SK-N-SH (cell line): ENCODE data around the gene CD69. TPM values are rescaled to one million over a fixed set of nuclear protein-coding genes. Genes with fewer than 3 reads are reported as not detected.

Source experiments
- CTCF ChIA-PET: fragments of 300-600, 350-600 bp; formaldehyde crosslinking; extraction: SDS; loops from one replicate; lab custom pipeline; 2021; lab: Yijun Ruan, JAX
- POLR2A ChIA-PET: fragments of 350-600 bp; sonication (Branson Sonifier 250); formaldehyde crosslinking; extraction: SDS; loops from one replicate; lab custom pipeline; 2020; ENCODE audit warnings: antibody characterized with exemption, inconsistent platforms; lab: Yijun Ruan, JAX
- DNase-seq: peaks from one replicate; pipeline ENCODE4 v3.0.0; 2012
- H2AFZ ChIP-seq: fragments of 200-600 bp; sonication (generic); 2 replicates; pipeline ENCODE4 v1.8.1; 2016; ENCODE audit warnings: antibody characterized with exemption, mild to moderate bottlenecking, low read depth
- H3F3A ChIP-seq: fragments of 200-600 bp; sonication (generic); replicated peaks from 2 replicates; pipeline ENCODE3; 2016; ENCODE audit warnings: antibody characterized with exemption, mild to moderate bottlenecking; ENCODE audit not compliant: insufficient read depth
- H3K27ac ChIP-seq, 2 experiments: fragments of 200-500 bp in 1 of 2; fragments of 200-600 bp in 1 of 2; sonication (Bioruptor generic) in 1 of 2; sonication (generic), shearing (Covaris generic) in 1 of 2; 2 replicates each; pipeline versions ENCODE4 v1.5.1 to v1.6.1; 2014 to 2016; ENCODE audit warnings: low read depth in 2 of 2, inconsistent platforms in 1 of 2, low read length in 1 of 2, mild to moderate bottlenecking in 1 of 2, mixed read lengths in 1 of 2
- H3K27me3 ChIP-seq: fragments of 200-600 bp; sonication (generic), shearing (Covaris generic); 2 replicates; pipeline ENCODE4 v1.6.1; 2016; ENCODE audit warnings: mixed run types; ENCODE audit not compliant: insufficient read depth
- H3K36me3 ChIP-seq, 2 experiments: fragments of 200-500 bp in 1 of 2; fragments of 200-600 bp in 1 of 2; sonication (Bioruptor generic) in 1 of 2; sonication (generic) in 1 of 2; replicated peaks in 1 of 2; 2 replicates each; pipeline versions ENCODE3 to v1.5.1; 2014 to 2016; ENCODE audit warnings: low read length in 1 of 2, mild to moderate bottlenecking in 1 of 2; ENCODE audit not compliant: insufficient read depth in 2 of 2, control insufficient read depth in 1 of 2
- H3K4me1 ChIP-seq, 2 experiments: fragments of 200-500 bp in 1 of 2; fragments of 200-600 bp in 1 of 2; sonication (Bioruptor generic) in 1 of 2; sonication (generic), shearing (Covaris generic) in 1 of 2; 2 replicates each; pipeline versions ENCODE4 v1.5.1 to v1.6.1; 2014 to 2016; ENCODE audit warnings: low read depth in 1 of 2, low read length in 1 of 2, mixed run types in 1 of 2; ENCODE audit not compliant: insufficient read depth in 2 of 2, control insufficient read depth in 1 of 2
- H3K4me2 ChIP-seq: fragments of 200-600 bp; sonication (generic), shearing (Covaris generic); 2 replicates; pipeline ENCODE4 v1.6.1; 2017; ENCODE audit warnings: mixed run types
- H3K4me3 ChIP-seq, 2 experiments: fragments of 200-500 bp in 1 of 2; fragments of 200-600 bp in 1 of 2; sonication (Bioruptor generic) in 1 of 2; sonication (generic), shearing (Covaris generic) in 1 of 2; 2 replicates each; pipeline versions ENCODE4 v1.5.1 to v1.8.1; 2014 to 2016; ENCODE audit warnings: low read depth in 2 of 2, inconsistent platforms in 1 of 2, low read length in 1 of 2, mild to moderate bottlenecking in 1 of 2, mixed read lengths in 1 of 2, moderate library complexity in 1 of 2
- H3K79me2 ChIP-seq: fragments of 200-600 bp; sonication (generic); 2 replicates; pipeline ENCODE4 v1.8.1; 2017; ENCODE audit warnings: mild to moderate bottlenecking; ENCODE audit not compliant: insufficient read depth
- H3K9ac ChIP-seq: fragments of 200-600 bp; sonication (generic); 2 replicates; pipeline ENCODE4 v1.6.1; 2017; ENCODE audit warnings: mixed run types
- H3K9me2 ChIP-seq: fragments of 200-600 bp; sonication (generic); 2 replicates; pipeline ENCODE4 v1.6.1; 2017; ENCODE audit warnings: mixed run types
- H3K9me3 ChIP-seq: fragments of 200-600 bp; sonication (generic); 2 replicates; pipeline ENCODE4 v1.6.1; 2017; ENCODE audit warnings: mixed run types, mild to moderate bottlenecking, moderate library complexity
- H4K20me1 ChIP-seq: fragments of 200-600 bp; sonication (generic); 2 replicates; pipeline ENCODE4 v1.6.1; 2017; ENCODE audit warnings: mild to moderate bottlenecking, mixed run types; ENCODE audit not compliant: insufficient read depth
- CHD2 ChIP-seq: fragments of 150-350 bp; IDR thresholded peaks from 2 replicates; pipeline ENCODE4 v1.6.1; 2018; ENCODE audit warnings: low read length; ENCODE audit not compliant: partially characterized antibody
- ELF1 ChIP-seq: IDR thresholded peaks from 2 replicates; pipeline ENCODE4 v1.4.0; 2012
- EZH2phosphoT487 ChIP-seq: fragments of 200-600 bp; sonication (generic); IDR thresholded peaks from 2 replicates; pipeline ENCODE4 v1.6.1; 2017; ENCODE audit warnings: low read depth, mixed run types, mild to moderate bottlenecking, antibody characterized with exemption, moderate library complexity, borderline replicate concordance
- FOSL2 ChIP-seq: IDR thresholded peaks from 2 replicates; pipeline ENCODE4 v1.4.0; 2012; ENCODE audit warnings: low read depth, mild to moderate bottlenecking, moderate library complexity, borderline replicate concordance
- FOXJ3 ChIP-seq: sonication (generic); formaldehyde crosslinking; IDR thresholded peaks from 2 replicates; pipeline ENCODE4 v1.5.1; 2020; ENCODE audit warnings: mild to moderate bottlenecking, missing genetic modification reagents
- GATA2 ChIP-seq: sonication (generic); formaldehyde crosslinking; IDR thresholded peaks from 2 replicates; pipeline ENCODE4 v1.5.0; 2020; ENCODE audit warnings: mild to moderate bottlenecking, missing genetic modification reagents
- MXI1 ChIP-seq: IDR thresholded peaks from 2 replicates; pipeline ENCODE4 v1.6.1; 2012; ENCODE audit warnings: mild to moderate bottlenecking, low read depth, low read length, improper control_type of control experiment
- NFIC ChIP-seq: IDR thresholded peaks from 2 replicates; pipeline ENCODE4 v1.4.0; 2012; ENCODE audit warnings: borderline replicate concordance
- NRF1 ChIP-seq: IDR thresholded peaks from 2 replicates; pipeline ENCODE4 v1.6.1; 2012; ENCODE audit warnings: low read depth, mild to moderate bottlenecking, low read length
- POLR2AphosphoS5 ChIP-seq: IDR thresholded peaks from 2 replicates; pipeline ENCODE4 v1.6.1; 2012; ENCODE audit warnings: low read depth, low read length
- RAD21 ChIP-seq: IDR thresholded peaks from 2 replicates; pipeline ENCODE4 v1.6.1; 2012; ENCODE audit warnings: mild to moderate bottlenecking, low read length
- RCOR1 ChIP-seq: fragments of 150-350 bp; IDR thresholded peaks from 2 replicates; pipeline ENCODE4 v1.6.1; 2017; ENCODE audit warnings: antibody characterized with exemption, low read length
- SIN3A ChIP-seq: IDR thresholded peaks from 2 replicates; pipeline ENCODE4 v1.6.1; 2012; ENCODE audit warnings: low read depth, mild to moderate bottlenecking, low read length, moderate library complexity, borderline replicate concordance
- TCF12 ChIP-seq: IDR thresholded peaks from 2 replicates; pipeline ENCODE4 v1.4.0; 2012
- YY1 ChIP-seq: IDR thresholded peaks from 2 replicates; pipeline ENCODE4 v1.4.0; 2012; ENCODE audit warnings: low read depth, mild to moderate bottlenecking
- WGBS: methylation state at CpG from one replicate; pipeline ENCODE4 v1.1.6; 2017; ENCODE audit warnings: low lambda C conversion rate; 5-methylcytosine and 5-hydroxymethylcytosine counted together
- polyA plus RNA-seq, 3 experiments: library from polyadenylated mRNA; depleted of rRNA; stranded (reverse); fragments of >200 nt; gene quantifications; 2 replicates each; pipeline ENCODE4 v1.2.3, GENCODE V29; 2012
- TF ChIP-seq, protein P1 (sequence below): fragments of 150-350 bp; IDR thresholded peaks from 2 replicates; pipeline ENCODE4 v1.6.1; 2016; ENCODE audit warnings: mild to moderate bottlenecking, low read depth, low read length
- TF ChIP-seq, protein P2 (sequence below): IDR thresholded peaks from 2 replicates; pipeline ENCODE4; 2012

Gene CD69
- polyA plus RNA-seq, 1 of the 3 experiments (the other 2 are of a cell fraction): not detected

DNA sequence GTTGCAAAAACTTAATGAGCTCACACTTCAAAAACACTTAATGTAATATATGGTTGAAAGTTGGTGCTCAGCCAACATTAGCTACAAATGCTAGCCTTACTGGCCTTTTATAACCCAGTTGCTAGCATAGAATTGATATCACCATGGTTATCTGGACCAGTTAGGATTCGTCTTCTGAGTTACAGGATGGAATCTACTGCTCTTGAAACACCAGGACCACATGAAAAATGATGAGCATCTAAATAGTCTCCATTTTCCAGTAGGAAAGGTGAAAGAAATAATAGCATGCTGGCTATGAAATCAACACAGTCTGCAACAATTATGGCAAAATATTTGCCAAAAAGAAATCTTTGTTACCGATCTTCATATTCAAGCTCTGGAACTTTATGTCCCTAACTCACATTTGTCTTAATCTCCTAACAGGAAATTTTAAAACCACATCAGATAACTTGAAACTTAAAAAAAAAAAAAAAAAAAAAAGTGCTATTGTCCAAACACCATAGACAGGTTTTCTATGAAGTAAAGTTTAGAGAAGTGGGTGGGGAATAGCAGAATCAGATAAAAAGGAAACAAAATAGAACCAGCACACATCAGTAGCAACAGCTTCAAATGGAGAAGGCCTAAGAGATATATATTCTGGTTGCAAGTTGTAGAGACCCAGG, 12.6 kb upstream of the CD69 start:
- H3K9me2 ChIP-seq: no peaks in the 10 kb centered on the region
- H3K4me3 ChIP-seq: no peak overlapping the region
- H2AFZ ChIP-seq: no peak overlapping the region
- 9% methylated on average over 2 of the region's 2 CpGs for WGBS
- H3K4me1 ChIP-seq: no peaks in the 10 kb centered on the region
- CTCF ChIA-PET: interaction anchor here (3.4 kb wide), 1 partner anchor 23 kb away, joined by 23 read pairs; no protein-coding TSS in a partner anchor
- H3F3A ChIP-seq: no peaks in the 10 kb centered on the region
- H3K4me2 ChIP-seq: no peak overlapping the region
- POLR2A ChIA-PET: no interaction called here
- H3K27me3 ChIP-seq: no peaks in the 10 kb centered on the region; the same call in 1 of the 2 replicates
- no peak overlapping the region for H3K27ac ChIP-seq
- no peak for DNase-seq
- H3K79me2 ChIP-seq: no peaks in the 10 kb centered on the region
- H3K9ac ChIP-seq: no peak overlapping the region
- no peaks in the 10 kb centered on the region for H4K20me1 ChIP-seq
- no peaks in the 10 kb centered on the region for H3K9me3 ChIP-seq
- TF ChIP-seq RAD21: no peak
- no peak for TF ChIP-seq FOXJ3 (CRISPR knock-in tag)
- no peak for TF ChIP-seq NRF1
- no peaks in the 10 kb centered on the region for H3K36me3 ChIP-seq

DNA sequence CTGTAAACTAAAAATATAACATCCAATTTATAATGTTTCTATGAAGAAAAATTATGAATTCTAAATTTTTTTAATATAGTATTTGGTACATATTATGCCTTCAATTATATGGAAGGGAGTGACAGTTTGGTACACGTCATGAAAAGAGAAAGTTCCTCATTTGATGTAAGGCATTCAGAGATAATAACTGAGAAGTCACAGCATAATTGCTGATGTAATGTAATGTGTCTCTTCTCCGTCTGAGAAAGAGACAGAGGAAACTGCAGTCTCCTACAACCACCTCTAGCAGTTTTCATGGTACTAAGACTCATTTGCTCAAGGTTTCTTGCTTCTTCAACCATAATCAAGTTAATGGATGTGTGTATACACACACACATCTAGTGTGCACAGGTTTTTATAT, 2.3 kb upstream of the CD69 start:
- TF ChIP-seq MXI1 (no peak), GATA2 (CRISPR knock-in tag) (no peak), EZH2phosphoT487 (no peak), TCF12 (no peak), NFIC (no peak), POLR2AphosphoS5 (no peak), FOSL2 (no peak), SIN3A (no peak), RCOR1 (no peak), FOXJ3 (CRISPR knock-in tag) (no peak), ELF1 (no peak), YY1 (no peak), CHD2 (no peak)
- TF ChIP-seq, protein P1, sequence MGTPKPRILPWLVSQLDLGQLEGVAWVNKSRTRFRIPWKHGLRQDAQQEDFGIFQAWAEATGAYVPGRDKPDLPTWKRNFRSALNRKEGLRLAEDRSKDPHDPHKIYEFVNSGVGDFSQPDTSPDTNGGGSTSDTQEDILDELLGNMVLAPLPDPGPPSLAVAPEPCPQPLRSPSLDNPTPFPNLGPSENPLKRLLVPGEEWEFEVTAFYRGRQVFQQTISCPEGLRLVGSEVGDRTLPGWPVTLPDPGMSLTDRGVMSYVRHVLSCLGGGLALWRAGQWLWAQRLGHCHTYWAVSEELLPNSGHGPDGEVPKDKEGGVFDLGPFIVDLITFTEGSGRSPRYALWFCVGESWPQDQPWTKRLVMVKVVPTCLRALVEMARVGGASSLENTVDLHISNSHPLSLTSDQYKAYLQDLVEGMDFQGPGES: no peak
- TF ChIP-seq, protein P2, sequence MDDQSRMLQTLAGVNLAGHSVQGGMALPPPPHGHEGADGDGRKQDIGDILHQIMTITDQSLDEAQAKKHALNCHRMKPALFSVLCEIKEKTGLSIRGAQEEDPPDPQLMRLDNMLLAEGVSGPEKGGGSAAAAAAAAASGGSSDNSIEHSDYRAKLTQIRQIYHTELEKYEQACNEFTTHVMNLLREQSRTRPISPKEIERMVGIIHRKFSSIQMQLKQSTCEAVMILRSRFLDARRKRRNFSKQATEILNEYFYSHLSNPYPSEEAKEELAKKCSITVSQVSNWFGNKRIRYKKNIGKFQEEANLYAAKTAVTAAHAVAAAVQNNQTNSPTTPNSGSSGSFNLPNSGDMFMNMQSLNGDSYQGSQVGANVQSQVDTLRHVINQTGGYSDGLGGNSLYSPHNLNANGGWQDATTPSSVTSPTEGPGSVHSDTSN: no peak
- Histone ChIP-seq H3K4me3 (no peak overlapping the region), H3K4me2 (no peak overlapping the region), H3K9ac (no peak overlapping the region), H3F3A (no peaks in the 10 kb centered on the region), H3K27ac (no peak overlapping the region), H3K36me3 (no peaks in the 10 kb centered on the region), H3K27me3 (peaks cover 9% of the 10 kb centered on the region; the same call in 1 of the 2 replicates), H3K9me3 (no peaks in the 10 kb centered on the region), H3K4me1 (no peaks in the 10 kb centered on the region), H2AFZ (no peak overlapping the region), H4K20me1 (no peaks in the 10 kb centered on the region), H3K79me2 (no peaks in the 10 kb centered on the region), H3K9me2 (no peaks in the 10 kb centered on the region)
- POLR2A ChIA-PET: no interaction called here
- CTCF ChIA-PET: interaction anchor here (5.7 kb wide), 1 partner anchor 14 kb away, joined by 51 read pairs; no protein-coding TSS in a partner anchor
- 13% methylated on average over 2 of the region's 2 CpGs for WGBS
- DNase-seq: no peak
